GM12892 (cell line): ENCODE measurements around the gene CRYGC.
"Not testable (repeated sequence)": the region's sequence is repeated elsewhere in the genome, so short reads cannot be mapped to it uniquely, and the experiment has no call there.

Experiments used
- DNase-seq: peaks from one replicate; pipeline ENCODE4 v3.0.0; 2011; ENCODE audit not compliant: insufficient read length
- FAIRE-seq: peaks from 2 replicates; lab custom pipeline; 2011; peaks lifted over from hg19 to GRCh38; lab: Jason Lieb, UNC
- POLR2A ChIP-seq: IDR thresholded peaks from 2 replicates; pipeline ENCODE4 v1.6.1; 2011; ENCODE audit warnings: low read depth, low read length, control low read depth
- POLR2AphosphoS5 ChIP-seq: IDR thresholded peaks from 2 replicates; pipeline ENCODE4 v1.6.1; 2011; ENCODE audit warnings: low read depth, low read length, control low read depth
- TAF1 ChIP-seq: IDR thresholded peaks from 2 replicates; pipeline ENCODE4 v1.6.1; 2011; ENCODE audit warnings: low read depth, mild to moderate bottlenecking, control low read depth, low read length, borderline replicate concordance

CRYGC gene

GRCh38 chr2:208130712-208131110, 1.1 kb upstream of the CRYGC start:
- no peak for FAIRE-seq
- TF ChIP-seq POLR2AphosphoS5, result no peak
- DNase-seq, result no peak

- no peak for DNase-seq
- no peak for FAIRE-seq
- TF ChIP-seq TAF1 (no peak), POLR2A (no peak), POLR2AphosphoS5 (no peak)
Measured at GRCh38 chr2:208128136-208128535, 1.5 kb downstream of the CRYGC start.

- DNase-seq, result no peak
- TF ChIP-seq POLR2A (no peak), TAF1 (no peak), POLR2AphosphoS5 (no peak)
- FAIRE-seq, result no peak
Measured at GRCh38 chr2:208127090-208127489, 2.5 kb downstream of the CRYGC start.

GRCh38 chr2:208125251-208125650, 4.4 kb downstream of the CRYGC start:
- DNase-seq, result no peak
- no peak for TF ChIP-seq TAF1
- TF ChIP-seq POLR2AphosphoS5, result no peak
- no peak for TF ChIP-seq POLR2A
- no peak for FAIRE-seq

GRCh38 chr2:208124013-208124715, 5.5 kb downstream of the CRYGC start, which contains the start of gene CRYGD:
TSS of gene CRYGD (minus strand) at chr2:208124524. CDS start at chr2:208124473, 51 bp downstream.
- FAIRE-seq, result not testable (repeated sequence)

GRCh38 chr2:208122248-208122647, 7.4 kb downstream of the CRYGC start:
- no peak for TF ChIP-seq POLR2A
- no peak for DNase-seq
- FAIRE-seq, result no peak

More at GRCh38 chr2:208124013-208124715, 5.5 kb downstream of the CRYGC start, which contains the start of gene CRYGD:
- DNase-seq, result not testable (repeated sequence)

- FAIRE-seq (no peak), DNase-seq (no peak)
- TF ChIP-seq TAF1, result no peak
- TF ChIP-seq POLR2AphosphoS5, result no peak
- TF ChIP-seq POLR2A, result no peak
Measured at GRCh38 chr2:208118918-208119317, 10.7 kb downstream of the CRYGC start.

- FAIRE-seq, result not testable (repeated sequence)
Measured at GRCh38 chr2:208117390-208117789, 12.2 kb downstream of the CRYGC start.

GRCh38 chr2:208112969-208113368, 16.7 kb downstream of the CRYGC start:
- FAIRE-seq, result no peak
- TF ChIP-seq POLR2A (no peak), POLR2AphosphoS5 (no peak), TAF1 (no peak)
- DNase-seq, result no peak

More at GRCh38 chr2:208117390-208117789, 12.2 kb downstream of the CRYGC start:
- not testable (repeated sequence) for DNase-seq

- FAIRE-seq, DNase-seq: not testable (repeated sequence)
Measured at GRCh38 chr2:208112273-208112745, 17.3 kb downstream of the CRYGC start.

GRCh38 chr2:208103616-208104015, 26.0 kb downstream of the CRYGC start:
- TF ChIP-seq POLR2AphosphoS5 (no peak), TAF1 (no peak), POLR2A (no peak)
- DNase-seq, result no peak
- FAIRE-seq, result no peak

- no peak for TF ChIP-seq POLR2AphosphoS5
- TF ChIP-seq TAF1, result no peak
- DNase-seq (no peak), FAIRE-seq (no peak)
Measured at GRCh38 chr2:208101716-208102631, 27.7 kb downstream of the CRYGC start.
